ENCODE data around the gene TRAPPC14.

GRCh38 chr7:100120733-100121036, 37.8 kb downstream of the TRAPPC14 start:
- TF ChIP-seq POLR2A (IDR thresholded peaks at IDR 0.05) (no peak), EP300 (IDR thresholded peaks at IDR 0.05) (no peak)
- TF ChIP-seq, protein P1, sequence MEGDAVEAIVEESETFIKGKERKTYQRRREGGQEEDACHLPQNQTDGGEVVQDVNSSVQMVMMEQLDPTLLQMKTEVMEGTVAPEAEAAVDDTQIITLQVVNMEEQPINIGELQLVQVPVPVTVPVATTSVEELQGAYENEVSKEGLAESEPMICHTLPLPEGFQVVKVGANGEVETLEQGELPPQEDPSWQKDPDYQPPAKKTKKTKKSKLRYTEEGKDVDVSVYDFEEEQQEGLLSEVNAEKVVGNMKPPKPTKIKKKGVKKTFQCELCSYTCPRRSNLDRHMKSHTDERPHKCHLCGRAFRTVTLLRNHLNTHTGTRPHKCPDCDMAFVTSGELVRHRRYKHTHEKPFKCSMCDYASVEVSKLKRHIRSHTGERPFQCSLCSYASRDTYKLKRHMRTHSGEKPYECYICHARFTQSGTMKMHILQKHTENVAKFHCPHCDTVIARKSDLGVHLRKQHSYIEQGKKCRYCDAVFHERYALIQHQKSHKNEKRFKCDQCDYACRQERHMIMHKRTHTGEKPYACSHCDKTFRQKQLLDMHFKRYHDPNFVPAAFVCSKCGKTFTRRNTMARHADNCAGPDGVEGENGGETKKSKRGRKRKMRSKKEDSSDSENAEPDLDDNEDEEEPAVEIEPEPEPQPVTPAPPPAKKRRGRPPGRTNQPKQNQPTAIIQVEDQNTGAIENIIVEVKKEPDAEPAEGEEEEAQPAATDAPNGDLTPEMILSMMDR (IDR thresholded peaks at IDR 0.05): no peak

Measured in tibial nerve (tissue), 4 donors.